GM12878 (cell line): ENCODE data around the gene ARHGEF25. TPM values are rescaled to one million over a fixed set of nuclear protein-coding genes. Genes with fewer than 3 reads are reported as not detected.

Source experiments
- ATAC-seq: fragments of 200-7000 bp; cut with Tn5 transposase; 3 replicates; pipeline ENCODE4 v1.9.1; 2020; ENCODE audit warnings: mild to moderate bottlenecking, moderate library complexity
- BruUV-seq: library from RNA; stranded (reverse); fragments of 400-500 nt; replicated peaks from 2 replicates; lab custom pipeline; 2021; lab: Mats Ljungman, UMichigan
- CTCF ChIA-PET: fragments of 300-600 bp; sonication (Branson Sonifier 250); formaldehyde crosslinking; extraction: SDS; loops from one replicate; lab custom pipeline; 2021; ENCODE audit warnings: inconsistent platforms; lab: Yijun Ruan, JAX
- POLR2A ChIA-PET: fragments of 350-600 bp; formaldehyde crosslinking; extraction: SDS; loops from one replicate; lab custom pipeline; 2021; ENCODE audit warnings: inconsistent platforms; lab: Charles Lee
- RAD21 ChIA-PET: fragments of 300-600 bp; sonication (Branson Sonifier 250); formaldehyde crosslinking; loops from one replicate; lab custom pipeline; 2023; ENCODE audit warnings: antibody characterized with exemption; ENCODE audit not compliant: unreplicated experiment; lab: Charles Lee
- SMC1A ChIA-PET: fragments of 300-600 bp; sonication (Branson Sonifier 250); formaldehyde crosslinking; loops from one replicate; lab custom pipeline; 2023; ENCODE audit not compliant: unreplicated experiment, uncharacterized antibody; lab: Charles Lee
- DNase-seq: peaks from one replicate; pipeline ENCODE4 v3.0.0-alpha.2; 2011; ENCODE audit warnings: low read depth, low spot score
- FAIRE-seq: peaks from 3 replicates; lab custom pipeline; 2011; peaks lifted over from hg19 to GRCh38; lab: Jason Lieb, UNC
- H2AFZ ChIP-seq: 2 replicates; pipeline ENCODE4 v1.6.0; 2011; ENCODE audit warnings: low read depth, low read length, control low read depth; ENCODE audit not compliant: control insufficient read depth
- H3K27ac ChIP-seq: 2 replicates; pipeline ENCODE4 v1.5.1; 2011; ENCODE audit warnings: control low read depth; ENCODE audit not compliant: control insufficient read depth, insufficient read depth
- H3K27me3 ChIP-seq, 2 experiments: replicated peaks in 1 of 2; 2 replicates each; pipeline versions ENCODE4 v1.6.0 to v1.6.1; 2011; ENCODE audit warnings: low read length in 1 of 2; ENCODE audit not compliant: control insufficient read depth in 2 of 2, insufficient read depth in 2 of 2
- H3K36me3 ChIP-seq, 2 experiments: 2 replicates each; pipeline ENCODE4 v1.5.1; 2011; ENCODE audit warnings: low read length in 1 of 2; ENCODE audit not compliant: control insufficient read depth in 2 of 2, insufficient read depth in 2 of 2
- H3K4me1 ChIP-seq: 2 replicates; pipeline ENCODE4 v1.6.1; 2011; ENCODE audit warnings: mild to moderate bottlenecking, low read length, moderate library complexity, mixed read lengths; ENCODE audit not compliant: control insufficient read depth, insufficient read depth
- H3K4me2 ChIP-seq: 2 replicates; pipeline ENCODE4 v1.6.0; 2011; ENCODE audit warnings: control low read depth; ENCODE audit not compliant: control insufficient read depth, insufficient read depth
- H3K4me3 ChIP-seq: fragments of 200-600 bp; sonication (generic); 2 replicates; pipeline ENCODE4 v1.5.1; 2016
- H3K79me2 ChIP-seq: 2 replicates; pipeline ENCODE4 v1.6.0; 2011; ENCODE audit warnings: low read length; ENCODE audit not compliant: control insufficient read depth, insufficient read depth
- H3K9ac ChIP-seq: 2 replicates; pipeline ENCODE4 v1.8.0; 2011; ENCODE audit warnings: low read length, control low read depth, mixed read lengths; ENCODE audit not compliant: control insufficient read depth, insufficient read depth
- H3K9me3 ChIP-seq: replicated peaks from 3 replicates; pipeline ENCODE4 v1.5.1; 2011; ENCODE audit warnings: mild to moderate bottlenecking, low read length; ENCODE audit not compliant: control insufficient read depth, insufficient read depth
- H4K20me1 ChIP-seq: 2 replicates; pipeline ENCODE4 v1.6.0; 2011; ENCODE audit not compliant: control insufficient read depth, insufficient read depth
- ASH2L ChIP-seq: fragments of 300-600, 200-600 bp; sonication (generic); IDR thresholded peaks from 2 replicates; pipeline ENCODE4 v1.6.1; 2017; ENCODE audit warnings: low read depth, mild to moderate bottlenecking, borderline replicate concordance
- MXI1 ChIP-seq: fragments of 150-350 bp; IDR thresholded peaks from 2 replicates; pipeline ENCODE4 v1.6.1; 2011; ENCODE audit warnings: low read depth, mild to moderate bottlenecking, inconsistent platforms, low read length, improper control_type of control experiment
- SREBF2 ChIP-seq: IDR thresholded peaks from 2 replicates; pipeline ENCODE4 v1.6.1; 2012; ENCODE audit warnings: mild to moderate bottlenecking, low read length
- TCF7 ChIP-seq: IDR thresholded peaks from 2 replicates; pipeline ENCODE4 v1.6.1; 2014; ENCODE audit warnings: antibody characterized with exemption, borderline replicate concordance
- USF1 ChIP-seq: IDR thresholded peaks from 2 replicates; pipeline ENCODE4 v1.6.1; 2011; ENCODE audit warnings: borderline replicate concordance, low read depth, mild to moderate bottlenecking, moderate library complexity, mixed read lengths, low read length; ENCODE audit not compliant: insufficient read depth; ENCODE audit errors: extremely low read length
- WGBS: methylation state at CpG from one replicate; pipeline ENCODE4 v1.1.6; 2016; ENCODE audit warnings: low lambda C conversion rate; ENCODE audit not compliant: insufficient replicate concordance, insufficient coverage; ENCODE audit errors: missing lambda C conversion rate; 5-methylcytosine and 5-hydroxymethylcytosine counted together
- in situ Hi-C: fragments of 300-500 bp; cut with MboI; formaldehyde crosslinking; loops from 9 replicates; pipeline ENCODE4 v1.14.3; 2018; ENCODE audit warnings: mixed read lengths
- intact Hi-C: fragments of 100-400 bp; cut with micrococcal nuclease; formaldehyde crosslinking; loops from one replicate; pipeline ENCODE4 v1.14.2; 2022; ENCODE audit not compliant: unreplicated experiment
- polyA plus RNA-seq, 11 experiments: library from polyadenylated mRNA; depleted of rRNA in 4 of 11; unstranded in 6 of 11; stranded (reverse) in 5 of 11; fragments of >200 nt; fragmentation: Nextera tagmentation in 4 of 11; fragmentation: Illumina TruSeq in 1 of 11; extraction: Ambion mirVana in 4 of 11; extraction: Trizol in 1 of 11; gene quantifications; 1 replicate in 1 of 11; 2 replicates in 10 of 11; pipeline versions ENCODE4 v1.2.1 to v1.2.3, GENCODE V29; 2011 to 2016; ENCODE audit warnings: inconsistent platforms in 2 of 11, missing spikeins in 2 of 11, low read depth in 1 of 11
- total RNA-seq, 4 experiments: library from RNA; depleted of rRNA in 3 of 4; stranded (reverse); fragments of >200 nt in 3 of 4; fragmentation: Illumina TruSeq in 1 of 4; extraction: Trizol in 1 of 4; gene quantifications; 2 replicates each; pipeline versions ENCODE4 v1.2.1 to v1.2.3, GENCODE V29; 2013 to 2021

ARHGEF25 gene
- total and polyA plus RNA-seq, 10 of the 15 experiments (the other 5 are each of a cell fraction or from before 2014, with no cell fraction given) = 0.08 to 4.5 (median 1.2) TPM; not detected in 3

DNA sequence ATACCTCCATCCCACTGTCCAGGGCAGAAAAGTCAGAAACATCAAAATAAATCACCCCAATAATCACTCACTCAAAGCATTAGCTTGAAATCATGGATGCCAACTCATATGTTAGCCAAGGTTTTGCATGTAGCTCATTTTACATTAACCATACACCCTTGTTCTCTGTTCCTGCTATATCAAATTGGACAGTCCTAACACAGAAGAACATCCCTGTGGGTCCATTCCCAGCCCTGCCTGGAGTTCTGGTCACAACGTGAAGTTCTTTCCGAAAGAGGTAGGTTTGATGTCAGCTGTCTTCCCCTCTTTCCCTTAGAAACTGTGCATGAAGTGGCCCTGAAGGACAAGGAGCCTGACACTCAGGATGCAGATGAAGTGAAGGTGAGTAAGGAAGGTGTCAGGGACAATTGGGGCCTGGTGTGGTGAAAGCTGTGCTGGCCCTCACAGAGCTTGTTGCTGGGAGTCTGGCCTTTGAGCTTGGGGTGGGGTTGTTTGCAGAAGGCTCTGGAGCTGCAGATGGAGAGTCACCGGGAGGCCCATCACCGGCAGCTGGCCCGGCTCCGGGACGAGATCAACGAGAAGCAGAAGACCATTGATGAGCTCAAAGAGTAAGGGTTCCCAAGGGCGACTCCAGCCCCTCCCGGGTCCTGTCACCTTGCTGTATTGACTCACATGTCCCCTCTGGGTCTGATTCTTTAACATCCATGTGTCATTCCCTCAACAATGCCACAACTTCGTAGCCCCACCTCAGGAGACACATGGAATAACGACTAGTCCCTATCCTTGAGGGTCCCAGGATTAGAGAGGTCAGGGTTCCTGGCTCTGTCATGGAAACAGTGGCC lies 35.2 kb upstream of the ARHGEF25 start:
- Histone ChIP-seq H3K4me3 (no peak overlapping the region), H2AFZ (no peak overlapping the region), H3K79me2 (no peaks in the 10 kb centered on the region), H4K20me1 (no peaks in the 10 kb centered on the region), H3K4me1 (no peaks in the 10 kb centered on the region), H3K9me3 (no peaks in the 10 kb centered on the region), H3K9ac (no peak overlapping the region), H3K36me3 (no peaks in the 10 kb centered on the region), H3K27me3 (no peaks in the 10 kb centered on the region; a peak in 2 of 4 replicates), H3K27ac (no peak overlapping the region)
- ChIA-PET POLR2A (interaction anchor here (0.6 to 0.8 kb wide), 2 partner anchors 14 to 28 kb away, joined by 3 read pairs; partner anchors contain the start of gene DTX3), SMC1A (interaction anchor here (1.0 to 1.8 kb wide), 4 partner anchors 30 to 46 kb away, joined by 3 to 6 read pairs (median 4); no protein-coding TSS in a partner anchor), RAD21 (interaction anchor here (1.3 kb wide), 1 partner anchor 117 kb away, joined by 5 read pairs; no protein-coding TSS in a partner anchor)
- 51% methylated on average over 12 of the region's 12 CpGs for WGBS
- DNase-seq (no peak), FAIRE-seq (no peak)
- BruUV-seq = no TSS peak
- TF ChIP-seq SREBF2 (no peak), TCF7 (no peak), MXI1 (no peak), ASH2L (no peak), USF1 (no peak)
- TF ChIP-seq, all 136 proteins: peak for 0
- in situ Hi-C loops (no loop called here), intact Hi-C loops (no loop called here)
- no peak for ATAC-seq
- CTCF ChIA-PET = interaction anchor here (0.6 to 2.0 kb wide), 7 partner anchors 9 to 170 kb away, joined by 3 to 7 read pairs (median 3); no protein-coding TSS in a partner anchor
- no peak overlapping the region for H3K4me2 ChIP-seq
